Muscle of back (tissue), 11 donors: ENCODE results near the gene MAP4K1. TPM values are rescaled to one million over a fixed set of nuclear protein-coding genes. Genes with fewer than 3 reads are reported as not detected.
"Not testable (repeated sequence)": the region's sequence is repeated elsewhere in the genome, so short reads cannot be mapped to it uniquely, and the experiment has no call there.

Source experiments
- DNase-seq, 3 donors: peaks; one replicate each; pipeline versions ENCODE4 v3.0.0 to v3.0.0-alpha.2; 2013
- polyA plus RNA-seq, 10 donors: library from polyadenylated mRNA; unstranded; fragments of 120-200 nt; gene quantifications; one replicate each; pipeline ENCODE4 v1.2.1, GENCODE V29; 2013; ENCODE audit not compliant: insufficient read length in 10 of 10

MAP4K1 gene
- polyA plus RNA-seq, 10 donors = 2.7 to 19.2 (median 9.1) TPM

DNA sequence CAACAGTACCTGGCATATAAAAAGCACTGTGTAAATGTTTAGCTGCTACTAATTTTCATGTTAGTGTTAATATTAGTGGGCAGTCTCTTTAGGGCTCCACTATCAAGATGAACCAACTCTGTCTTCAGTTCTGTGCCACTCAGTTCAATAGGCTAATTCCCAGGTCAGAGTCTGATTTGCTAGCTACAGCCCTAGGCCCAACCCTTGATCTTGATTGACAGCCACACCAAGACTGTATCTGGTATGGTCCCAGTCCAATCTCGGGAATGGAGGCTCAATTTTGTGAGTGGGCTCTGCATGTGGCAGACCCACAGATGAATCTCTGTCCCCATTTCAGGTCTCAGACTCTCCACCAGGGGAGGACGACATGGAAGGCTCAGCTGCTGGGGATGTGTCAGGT, 46.1 kb downstream of the MAP4K1 start:
- DNase-seq = no peak

DNA sequence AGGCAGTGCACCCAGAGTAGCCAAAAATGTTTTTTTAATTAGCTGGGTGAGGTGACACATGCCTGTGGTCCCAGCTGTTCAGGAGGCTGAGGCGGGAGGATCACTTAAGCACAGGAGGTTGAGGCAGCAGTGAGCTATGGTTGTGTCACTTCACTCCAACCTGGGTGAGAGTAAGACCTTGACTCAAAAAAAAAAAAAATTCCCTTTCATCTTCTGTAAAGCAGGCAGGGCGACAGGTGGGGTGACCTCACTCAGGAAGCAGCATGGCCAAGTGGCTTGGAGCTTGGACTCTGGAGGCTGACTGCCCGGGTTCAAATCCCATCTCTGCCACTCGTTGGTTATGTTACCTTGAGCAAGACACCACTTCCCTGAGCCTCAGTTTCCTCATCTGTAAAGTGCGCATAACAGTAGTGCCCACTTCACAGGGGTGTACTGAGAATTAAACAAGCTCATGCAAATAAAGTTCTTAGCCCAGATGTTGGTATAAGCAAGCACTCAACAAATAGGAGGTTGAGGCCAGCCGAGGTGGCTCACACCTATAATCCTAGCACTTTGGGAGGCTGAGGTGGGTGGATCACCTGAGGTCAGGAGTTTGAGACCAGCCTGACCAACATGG, 48.3 kb downstream of the MAP4K1 start:
- no peak for DNase-seq

DNA sequence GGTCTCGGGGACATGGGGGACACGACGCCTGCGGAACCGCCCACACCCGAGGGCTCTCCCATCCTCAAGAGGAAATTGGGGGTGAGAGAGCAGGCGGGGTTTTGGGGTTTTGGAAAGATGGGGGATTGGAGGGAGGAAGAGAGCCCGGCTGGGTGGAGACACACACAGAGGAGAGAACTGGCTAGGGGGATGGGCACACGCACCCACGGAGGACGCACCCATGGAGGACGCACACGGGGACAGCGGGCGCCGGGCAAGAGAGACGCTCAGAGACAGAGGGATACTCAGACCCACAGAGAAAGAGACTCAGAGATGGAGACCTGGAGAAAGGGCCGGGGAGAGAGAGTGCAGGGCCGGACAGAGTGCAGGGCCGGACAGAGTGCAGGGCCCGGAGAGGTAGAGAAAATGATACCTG, 52.1 kb downstream of the MAP4K1 start:
- DNase-seq = peak in 1 of 3 donors; percentile 28

DNA sequence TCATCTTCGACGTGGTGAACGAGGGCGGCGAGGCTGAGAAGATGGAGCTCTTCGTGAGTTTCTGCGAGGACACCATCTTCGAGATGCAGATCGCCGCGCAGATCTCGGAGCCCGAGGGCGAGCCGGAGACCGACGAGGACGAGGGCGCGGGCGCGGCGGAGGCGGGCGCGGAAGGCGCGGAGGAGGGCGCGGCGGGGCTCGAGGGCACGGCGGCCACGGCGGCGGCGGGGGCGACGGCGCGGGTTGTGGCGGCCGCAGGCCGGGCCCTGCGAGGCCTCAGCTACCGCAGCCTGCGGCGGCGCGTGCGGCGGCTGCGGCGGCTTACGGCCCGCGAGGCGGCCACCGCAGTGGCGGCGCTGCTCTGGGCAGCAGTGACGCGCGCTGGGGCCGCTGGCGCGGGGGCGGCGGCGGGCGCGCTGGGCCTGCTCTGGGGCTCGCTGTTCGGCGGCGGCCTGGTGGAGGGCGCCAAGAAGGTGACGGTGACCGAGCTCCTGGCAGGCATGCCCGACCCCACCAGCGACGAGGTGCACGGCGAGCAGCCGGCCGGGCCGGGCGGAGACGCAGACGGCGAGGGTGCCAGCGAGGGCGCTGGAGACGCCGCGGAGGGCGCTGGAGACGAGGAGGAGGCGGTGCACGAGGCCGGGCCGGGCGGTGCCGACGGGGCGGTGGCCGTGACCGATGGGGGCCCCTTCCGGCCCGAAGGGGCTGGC, 52.6 kb downstream of the MAP4K1 start:
- DNase-seq = peak in 1 of 3 donors; percentile 51

DNA sequence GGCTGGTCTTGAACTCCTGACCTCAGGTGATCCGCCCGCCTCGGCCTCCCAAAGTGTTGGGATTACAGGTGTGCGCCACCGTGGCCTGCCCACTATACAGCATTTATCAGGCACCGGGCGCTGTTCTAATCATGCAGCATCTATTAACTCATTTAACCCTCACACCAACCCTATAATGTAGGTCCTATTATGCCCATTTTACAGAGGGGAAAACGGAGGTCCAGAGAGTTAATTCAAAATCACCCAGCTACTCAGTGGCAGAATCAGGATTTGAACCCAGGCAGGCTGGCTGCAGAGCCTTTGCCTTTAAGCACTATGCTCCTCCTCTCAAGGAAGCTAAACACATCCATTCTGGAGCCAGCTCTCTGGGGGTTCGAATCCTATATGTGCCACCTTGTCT, 54.3 kb downstream of the MAP4K1 start:
- no peak for DNase-seq

DNA sequence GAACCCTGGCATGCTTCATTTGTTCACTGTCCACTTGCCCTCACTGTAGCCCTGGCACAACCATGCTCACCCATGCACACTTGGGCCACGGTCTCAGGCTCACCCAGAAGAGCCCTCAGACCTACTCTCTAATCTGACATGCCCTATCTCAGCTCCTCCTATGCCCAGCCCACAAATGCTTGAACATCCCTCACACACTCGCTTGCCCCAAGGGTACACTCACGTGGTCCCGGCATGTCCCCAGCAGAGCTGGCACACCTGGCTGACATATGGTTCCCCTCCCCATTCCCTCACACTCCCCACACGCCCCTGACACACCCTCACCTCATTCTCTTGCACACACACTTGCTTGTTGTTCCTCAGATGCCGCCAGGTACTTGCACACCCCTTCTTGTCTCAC, 55.7 kb downstream of the MAP4K1 start:
- DNase-seq = no peak

DNA sequence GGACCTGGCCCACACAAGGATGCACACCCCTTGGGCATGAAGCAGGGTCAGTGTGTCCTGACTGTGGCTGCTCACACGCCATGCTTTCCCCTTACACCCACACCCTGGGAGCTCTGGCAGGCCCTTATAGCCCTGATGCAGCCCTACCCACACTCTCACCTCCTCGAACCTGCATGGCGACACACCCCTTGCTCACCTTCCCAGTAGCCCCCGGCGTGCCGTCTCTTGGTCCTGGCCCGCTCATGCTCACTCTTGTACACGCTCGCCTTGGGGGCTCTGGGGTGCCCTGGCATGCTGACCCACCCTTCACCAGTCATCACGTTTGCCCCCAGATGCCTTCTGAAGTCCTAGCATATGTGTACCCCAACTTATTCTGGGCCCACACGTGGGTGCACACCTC, 56.1 kb downstream of the MAP4K1 start:
- no peak for DNase-seq

DNA sequence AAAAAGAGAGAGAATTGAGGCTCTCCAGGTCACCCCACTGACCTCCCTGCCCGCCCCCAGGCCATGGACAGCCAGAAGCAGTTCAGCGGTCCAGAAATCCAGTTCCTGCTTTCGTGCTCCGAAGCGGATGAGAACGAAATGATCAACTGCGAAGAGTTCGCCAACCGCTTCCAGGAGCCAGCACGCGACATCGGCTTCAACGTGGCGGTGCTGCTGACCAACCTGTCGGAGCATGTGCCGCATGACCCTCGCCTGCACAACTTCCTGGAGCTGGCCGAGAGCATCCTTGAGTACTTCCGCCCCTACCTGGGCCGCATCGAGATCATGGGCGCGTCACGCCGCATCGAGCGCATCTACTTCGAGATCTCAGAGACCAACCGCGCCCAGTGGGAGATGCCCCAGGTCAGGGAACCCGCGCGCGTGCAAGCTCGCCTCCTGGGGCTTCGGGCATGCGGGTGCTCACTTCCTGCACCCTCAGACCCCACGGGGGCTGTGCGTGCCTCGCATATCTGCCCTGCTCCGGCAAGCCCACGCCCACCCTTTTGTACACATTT, 56.6 kb downstream of the MAP4K1 start:
- no peak for DNase-seq

DNA sequence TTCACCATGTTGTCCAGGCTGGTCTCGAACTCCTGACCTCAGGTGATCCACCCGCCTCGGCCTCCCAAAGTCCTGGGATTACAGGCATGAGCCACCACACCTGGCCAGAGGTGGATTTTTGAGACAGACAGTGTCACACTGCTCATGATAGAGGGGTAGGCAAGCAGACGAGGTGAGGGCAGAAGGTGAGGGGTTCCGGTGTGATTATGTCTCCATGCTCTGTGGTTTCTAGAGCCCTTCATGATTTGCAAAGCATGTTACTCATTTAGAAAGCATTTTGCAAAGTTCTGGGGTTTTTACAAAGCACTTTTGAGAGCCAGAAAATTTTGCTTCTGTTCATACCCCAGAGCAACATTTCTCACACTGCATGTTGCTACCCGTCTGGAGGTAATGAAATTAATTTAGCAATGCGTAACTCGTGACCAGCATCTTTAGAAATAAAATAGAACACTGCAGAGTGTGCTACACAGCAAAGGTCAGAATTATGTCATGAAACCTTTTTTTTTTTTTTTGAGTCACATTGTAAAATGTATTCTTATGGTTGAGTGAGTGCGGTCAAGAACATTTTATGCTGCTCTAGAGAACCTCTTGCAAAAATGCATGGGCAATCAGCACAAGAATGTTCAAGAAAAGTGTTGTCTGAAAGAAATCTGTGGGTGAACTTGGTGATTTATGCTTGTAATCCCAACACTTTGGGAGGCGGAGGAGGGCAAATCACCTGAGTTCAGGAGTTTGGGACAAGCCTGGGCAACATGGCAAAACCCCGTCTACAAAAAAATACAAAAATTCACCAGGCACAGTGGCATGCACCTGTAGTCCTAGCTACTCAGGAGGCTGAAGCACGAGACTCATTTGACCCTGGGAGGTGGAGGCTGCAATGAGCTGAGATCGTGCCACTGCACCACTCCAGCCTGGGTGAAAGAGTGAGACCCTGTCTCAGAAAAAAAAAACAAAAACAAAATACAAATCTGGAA, 58.0 kb downstream of the MAP4K1 start:
- no peak for DNase-seq

DNA sequence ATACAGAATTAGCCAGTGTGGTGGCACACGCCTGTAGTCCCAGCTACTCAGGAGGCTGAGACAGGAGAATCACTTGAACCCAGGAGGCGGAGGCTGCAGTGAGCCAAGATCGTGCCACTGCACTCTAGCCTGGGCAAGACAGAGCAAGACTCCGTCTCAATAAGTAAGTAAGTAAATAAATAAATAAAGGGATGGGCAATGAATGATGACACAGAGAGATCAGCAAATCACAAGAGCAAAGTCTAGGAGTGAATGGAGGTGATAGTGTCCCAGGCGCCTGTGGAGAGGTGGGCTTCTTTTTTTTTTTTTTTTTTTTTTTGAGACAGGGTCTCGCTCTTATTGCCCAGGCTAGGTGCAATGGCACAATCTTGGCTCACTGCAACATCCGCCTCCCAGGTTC, 58.8 kb downstream of the MAP4K1 start:
- not testable (repeated sequence) for DNase-seq

DNA sequence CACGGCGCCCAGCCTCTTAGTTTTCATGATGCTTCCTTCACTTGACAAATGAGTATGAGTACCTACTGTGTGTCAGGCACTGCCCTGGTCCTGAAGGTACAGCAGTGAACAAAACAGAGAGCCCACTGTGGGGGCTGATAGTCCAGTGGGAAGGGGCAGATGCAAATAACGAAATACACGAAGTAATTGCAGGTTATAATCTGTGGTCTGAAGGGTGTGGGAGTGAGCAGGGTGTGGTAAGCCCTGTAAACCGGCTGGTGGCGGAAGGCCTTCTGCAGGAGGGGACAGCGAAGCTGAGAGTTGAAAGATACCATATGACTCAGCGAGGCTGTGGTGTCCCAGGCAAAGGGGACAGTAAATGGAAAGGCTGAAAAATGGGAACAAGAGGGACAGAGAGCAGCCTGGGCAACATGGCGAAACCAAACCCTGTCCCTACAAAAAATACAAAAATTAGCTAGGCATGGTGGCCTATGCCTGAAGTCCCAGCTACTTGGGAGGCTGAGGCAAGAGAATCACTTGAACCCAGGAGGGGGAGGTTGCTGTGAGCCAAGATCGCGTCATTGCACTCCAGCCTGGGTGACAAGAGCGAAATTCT, 60.5 kb downstream of the MAP4K1 start:
- DNase-seq = no peak

DNA sequence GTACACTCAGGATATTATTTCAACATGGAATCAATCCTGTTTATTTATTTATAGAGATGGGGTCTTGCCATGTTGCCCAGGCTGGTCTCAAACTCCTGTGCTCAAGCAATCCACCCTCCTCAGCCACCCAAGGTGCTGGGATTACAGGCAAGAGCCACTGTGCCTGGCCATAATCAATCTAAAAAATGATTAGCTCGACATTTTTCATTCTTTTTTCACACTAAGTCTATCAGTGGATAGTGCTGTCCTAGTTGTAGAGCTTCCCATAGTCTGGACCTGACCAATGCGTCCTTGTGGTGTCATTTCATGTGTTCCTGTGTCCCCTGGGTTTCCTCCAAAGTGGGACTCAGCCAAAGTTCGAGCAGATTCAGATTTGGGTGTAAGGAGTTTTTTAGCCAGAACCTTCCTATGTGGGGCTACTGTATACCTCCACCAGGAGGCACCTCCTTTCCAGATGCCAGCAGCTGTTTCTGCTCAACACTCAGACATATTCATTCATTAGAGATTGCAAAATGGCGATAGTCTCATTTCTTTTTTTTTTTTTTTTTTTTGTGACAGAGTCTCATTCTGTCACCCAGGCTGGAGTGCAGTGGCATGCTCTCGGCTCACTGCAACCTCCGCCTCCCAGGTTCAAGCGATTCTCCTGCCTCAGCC, 61.1 kb downstream of the MAP4K1 start:
- no peak for DNase-seq

DNA sequence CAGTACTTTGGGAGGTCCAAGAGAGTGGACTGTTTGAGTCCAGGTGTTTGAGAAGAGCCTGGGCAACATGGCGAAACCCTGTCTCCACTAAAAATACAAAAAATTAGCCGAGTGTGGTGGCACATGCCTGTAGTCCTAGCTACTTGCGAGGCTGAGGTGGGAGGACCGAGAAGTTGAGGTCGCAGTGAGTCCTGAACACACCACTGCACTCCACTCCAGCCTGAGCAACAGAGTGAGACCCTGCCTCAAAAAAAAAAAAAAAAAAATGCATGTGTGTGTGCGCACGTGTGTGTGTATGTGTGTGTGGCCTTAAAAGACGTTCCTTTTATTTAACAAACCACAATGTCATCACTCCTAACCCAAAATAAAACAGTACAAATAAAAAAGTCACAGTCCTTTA, 62.6 kb downstream of the MAP4K1 start:
- no peak for DNase-seq

DNA sequence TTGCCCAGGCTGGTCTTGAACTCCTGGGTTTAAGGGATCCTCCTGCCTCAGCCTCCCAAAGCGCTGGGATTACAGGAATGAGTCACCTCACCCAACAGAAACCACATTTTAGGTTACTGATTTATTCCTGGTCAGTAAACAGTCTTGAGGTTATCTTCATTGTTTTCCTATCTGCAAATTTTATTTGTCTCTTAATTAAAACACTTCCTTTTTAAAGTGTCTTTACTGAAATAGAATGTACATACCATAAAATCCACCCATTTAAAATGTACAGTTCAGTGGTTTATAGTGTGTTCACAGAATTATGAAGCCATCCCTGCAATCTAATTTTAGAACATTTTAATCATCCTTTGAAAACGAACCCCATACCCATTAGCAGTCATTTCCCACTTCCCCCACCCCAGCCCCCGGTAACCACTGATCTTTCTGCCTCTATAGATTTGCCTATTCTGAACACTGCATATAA, 63.0 kb downstream of the MAP4K1 start:
- DNase-seq = no peak

DNA sequence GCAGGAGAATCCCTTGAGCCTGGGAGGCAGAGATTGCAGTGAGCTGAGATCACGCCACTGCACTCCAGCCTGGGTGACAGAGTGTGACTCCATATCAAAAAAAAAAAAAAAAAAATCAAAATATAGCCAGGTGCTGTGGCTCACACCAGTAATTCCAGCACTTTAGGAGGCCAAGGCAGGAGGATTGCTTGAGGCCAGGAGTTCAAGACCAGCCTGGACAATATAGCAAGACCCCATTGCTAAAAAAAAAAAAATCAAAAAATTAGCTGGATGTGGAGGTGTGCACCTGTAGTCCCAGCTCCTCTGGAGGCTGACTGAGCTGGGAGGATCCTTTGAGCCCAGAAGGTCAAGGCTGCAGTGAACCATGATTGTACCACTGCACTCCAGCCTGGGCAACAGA, 64.5 kb downstream of the MAP4K1 start:
- not testable (repeated sequence) for DNase-seq

DNA sequence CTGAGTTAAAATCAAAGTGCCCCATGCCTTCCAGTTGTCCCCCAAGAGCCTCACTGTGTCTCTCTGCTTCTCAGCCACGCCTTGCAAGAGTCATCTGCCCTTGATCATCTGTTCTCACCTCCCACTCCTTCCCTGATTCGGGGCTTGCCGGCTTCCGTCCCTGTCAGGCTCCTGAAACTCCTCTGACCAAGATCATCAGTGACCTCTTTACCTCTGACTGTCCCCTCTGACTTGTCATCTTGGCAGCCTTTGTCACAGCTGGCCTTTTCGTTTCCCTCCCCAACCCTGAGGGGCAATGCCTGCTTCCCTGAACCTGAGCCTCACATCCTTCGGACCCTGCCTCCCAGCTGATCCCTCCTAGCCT, 66.3 kb downstream of the MAP4K1 start:
- no peak for DNase-seq

DNA sequence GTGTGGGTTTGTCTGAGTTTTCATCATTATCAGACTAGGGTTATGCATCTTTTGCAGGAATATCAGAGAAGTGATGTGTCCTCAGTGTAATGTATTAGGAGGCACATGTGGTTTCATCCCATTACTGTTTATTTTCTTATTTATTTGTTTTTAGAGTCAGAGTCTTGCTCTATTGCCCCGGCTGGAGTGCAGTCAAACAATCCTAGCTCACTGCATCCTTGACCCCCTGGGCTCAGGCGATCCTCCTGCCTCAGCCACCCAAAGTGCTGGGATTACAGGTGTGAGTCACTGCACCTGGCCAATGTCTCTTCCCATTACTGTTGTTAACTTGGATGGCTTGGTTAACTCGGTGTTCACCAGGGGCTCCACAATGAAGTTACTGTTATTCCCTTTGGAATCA, 67.4 kb downstream of the MAP4K1 start:
- DNase-seq = no peak

DNA sequence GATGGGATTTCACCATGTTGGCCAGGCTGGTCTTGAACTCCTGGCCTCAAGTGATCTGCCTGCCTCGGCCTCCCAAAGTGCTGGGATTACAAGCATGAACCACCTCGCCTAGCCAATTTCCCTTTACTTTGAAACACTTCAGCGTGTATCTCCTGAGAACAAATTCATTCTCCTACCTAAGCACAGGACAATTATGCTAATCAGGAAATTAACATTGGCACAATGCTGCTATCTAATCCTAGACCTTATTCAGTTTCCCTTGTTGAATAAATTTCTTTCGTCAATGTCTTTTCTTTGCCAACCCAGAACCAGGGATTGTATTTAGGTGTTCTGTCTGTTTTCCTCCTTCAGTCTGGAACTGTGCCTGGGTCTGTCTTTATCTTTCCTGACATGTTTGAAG, 67.8 kb downstream of the MAP4K1 start:
- DNase-seq = no peak

DNA sequence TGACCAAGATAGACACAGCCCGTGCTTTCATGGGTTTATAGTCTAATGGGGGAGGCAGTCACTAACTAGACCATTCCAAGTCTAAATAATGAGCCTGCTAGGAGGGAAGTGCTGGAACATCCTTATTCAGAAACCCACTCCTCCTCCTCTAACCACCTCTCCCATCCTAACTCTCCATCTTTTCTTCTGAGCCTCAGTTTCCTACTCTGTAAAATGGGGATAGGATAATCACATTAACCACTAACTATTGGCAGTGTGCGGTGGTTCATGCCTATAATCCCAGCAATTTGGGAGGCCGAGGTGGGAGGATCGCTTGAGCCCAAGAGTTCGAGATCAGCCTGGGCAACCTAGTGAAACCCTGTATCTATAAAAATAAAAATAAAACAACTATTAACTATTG, 68.7 kb downstream of the MAP4K1 start:
- no peak for DNase-seq

DNA sequence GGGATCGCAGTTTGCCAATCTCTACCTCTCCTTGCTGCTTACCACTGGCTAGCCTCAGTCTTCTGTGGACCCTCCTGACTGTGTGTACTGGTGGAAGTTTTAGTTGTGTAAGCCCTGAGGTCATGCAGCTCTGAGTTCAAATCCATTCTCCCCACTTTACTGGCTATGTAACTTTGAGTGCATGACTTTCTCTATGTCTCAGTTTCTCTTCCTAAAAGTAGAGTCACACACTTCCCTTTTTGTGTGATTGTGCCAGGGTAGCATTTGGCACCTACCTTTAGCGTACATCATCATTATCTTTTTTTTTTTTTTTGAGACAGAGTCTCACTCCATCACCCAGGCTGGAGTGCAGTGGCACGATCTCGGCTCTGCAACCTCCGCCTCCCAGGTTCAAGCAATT, 70.3 kb downstream of the MAP4K1 start:
- DNase-seq = no peak

DNA sequence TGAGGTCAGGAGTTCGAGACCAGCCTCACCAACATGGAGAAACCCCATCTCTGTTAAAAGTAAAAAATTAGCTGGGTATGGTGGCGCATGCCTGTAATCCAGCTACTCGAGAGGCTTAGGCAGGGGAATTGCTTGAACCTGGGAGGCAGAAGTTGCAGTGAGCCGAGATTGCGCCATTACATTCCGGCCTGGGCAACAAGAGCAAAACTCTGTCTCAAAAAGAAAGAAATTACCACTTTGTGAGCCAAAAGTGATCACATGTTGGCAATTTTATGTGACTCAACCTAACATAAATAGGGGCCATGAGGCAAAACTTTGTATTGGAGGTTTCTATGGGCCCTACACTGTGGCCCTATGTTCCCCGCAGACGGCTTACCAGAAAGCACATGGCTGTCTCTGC, 72.2 kb downstream of the MAP4K1 start:
- DNase-seq = no peak
